Neural cell (in vitro differentiated cells): Measurements from ENCODE around the gene ATP5F1D. TPM values are rescaled to one million over a fixed set of nuclear protein-coding genes. Genes with fewer than 3 reads are reported as not detected.

Experiments used
- H2AFZ ChIP-seq: fragments of 200-600, 300-800 bp; sonication (generic), shearing (Covaris generic); 2 replicates; pipeline ENCODE4 v1.6.0; 2014; ENCODE audit warnings: low read depth, mild to moderate bottlenecking, antibody characterized with exemption, low read length, moderate library complexity
- H3F3A ChIP-seq: fragments of 200-600 bp; shearing (Covaris generic); 2 replicates; pipeline ENCODE4 v1.6.1; 2016; ENCODE audit warnings: mild to moderate bottlenecking, moderate library complexity, mixed read lengths, antibody characterized with exemption, low read length; ENCODE audit not compliant: insufficient read depth, poor library complexity, severe bottlenecking
- H3K27ac ChIP-seq: fragments of 200-600, 300-800 bp; sonication (generic), shearing (Covaris generic); 2 replicates; pipeline ENCODE4 v1.5.1; 2014; ENCODE audit warnings: mild to moderate bottlenecking, low read length, moderate library complexity
- H3K27me3 ChIP-seq: fragments of 300-800, 200-600 bp; sonication (generic), shearing (Covaris generic); 2 replicates; pipeline ENCODE4 v1.6.0; 2014; ENCODE audit warnings: mild to moderate bottlenecking, low read depth, low read length, moderate library complexity; ENCODE audit not compliant: insufficient read depth
- H3K36me3 ChIP-seq: fragments of 300-800, 200-600 bp; sonication (generic), shearing (Covaris generic); 2 replicates; pipeline ENCODE4 v1.5.1; 2014; ENCODE audit warnings: mild to moderate bottlenecking, antibody characterized with exemption, low read length, moderate library complexity; ENCODE audit not compliant: insufficient read depth
- H3K4me2 ChIP-seq: fragments of 300-800, 200-600 bp; sonication (generic), shearing (Covaris generic); 2 replicates; pipeline ENCODE4 v1.6.0; 2014; ENCODE audit warnings: mild to moderate bottlenecking, low read length
- H3K4me3 ChIP-seq: fragments of 300-800, 200-600 bp; sonication (generic), shearing (Covaris generic); 2 replicates; pipeline ENCODE4 v1.5.1; 2014; ENCODE audit warnings: mild to moderate bottlenecking, low read length, moderate library complexity
- H3K79me2 ChIP-seq: fragments of 200-600 bp; shearing (Covaris generic); replicated peaks from 2 replicates; pipeline ENCODE4 v1.6.0; 2014; ENCODE audit warnings: mild to moderate bottlenecking, low read length, moderate library complexity; ENCODE audit not compliant: insufficient read depth
- H3K9ac ChIP-seq: fragments of 300-800, 200-600 bp; sonication (generic), shearing (Covaris generic); 2 replicates; pipeline ENCODE4 v1.6.1; 2016; ENCODE audit warnings: mild to moderate bottlenecking, low read length, mixed read lengths
- H3K9me2 ChIP-seq: fragments of 200-600 bp; shearing (Covaris generic); 2 replicates; pipeline ENCODE4 v1.6.1; 2016; ENCODE audit warnings: mild to moderate bottlenecking, low read length, mixed read lengths; ENCODE audit not compliant: insufficient read depth
- H3K9me3 ChIP-seq: fragments of 200-600, 300-800 bp; sonication (generic), shearing (Covaris generic); 2 replicates; pipeline ENCODE4 v1.6.1; 2016; ENCODE audit warnings: mild to moderate bottlenecking, mixed run types, low read length, moderate library complexity, mixed read lengths
- H4K20me1 ChIP-seq: fragments of 200-600 bp; shearing (Covaris generic); 2 replicates; pipeline ENCODE4 v1.6.1; 2016; ENCODE audit warnings: mild to moderate bottlenecking, mixed run types; ENCODE audit not compliant: insufficient read depth
- EP300 ChIP-seq: fragments of 450-650 bp; conservative IDR thresholded peaks from 2 replicates; pipeline ENCODE4 v1.6.1; 2014; ENCODE audit warnings: antibody characterized with exemption, mild to moderate bottlenecking, moderate library complexity; ENCODE audit not compliant: poor library complexity, severe bottlenecking
- EZH2 ChIP-seq: fragments of 200-600, 300-800 bp; shearing (Covaris generic), sonication (generic); IDR thresholded peaks from 2 replicates; pipeline ENCODE4 v1.6.1; 2014; ENCODE audit warnings: antibody characterized with exemption, low read length, borderline replicate concordance, mild to moderate bottlenecking; ENCODE audit not compliant: insufficient read depth, poor library complexity, severe bottlenecking
- MXI1 ChIP-seq: fragments of 450-650 bp; conservative IDR thresholded peaks from 2 replicates; pipeline ENCODE4 v1.6.1; 2014; ENCODE audit warnings: antibody characterized with exemption, mild to moderate bottlenecking; ENCODE audit not compliant: poor library complexity, severe bottlenecking
- POLR2AphosphoS5 ChIP-seq: IDR thresholded peaks from 2 replicates; pipeline ENCODE4 v1.6.1; 2012
- RAD21 ChIP-seq: fragments of 450-650 bp; conservative IDR thresholded peaks from 2 replicates; pipeline ENCODE4 v1.6.1; 2014; ENCODE audit warnings: antibody characterized with exemption, mild to moderate bottlenecking, moderate library complexity
- REST ChIP-seq: IDR thresholded peaks from 2 replicates; pipeline ENCODE4 v1.6.1; 2012; ENCODE audit warnings: borderline replicate concordance
- SMC3 ChIP-seq: fragments of 450-650 bp; conservative IDR thresholded peaks from 2 replicates; pipeline ENCODE4 v1.6.1; 2014; ENCODE audit warnings: antibody characterized with exemption, mild to moderate bottlenecking, moderate library complexity; ENCODE audit not compliant: poor library complexity
- TAF1 ChIP-seq: IDR thresholded peaks from 2 replicates; pipeline ENCODE4 v1.6.1; 2012; ENCODE audit warnings: low read depth
- polyA plus RNA-seq: library from polyadenylated mRNA; depleted of rRNA; stranded (reverse); fragments of >200 nt; gene quantifications from 2 replicates; pipeline ENCODE4 v1.2.3, GENCODE V29; 2014
- TF ChIP-seq, protein P1 (sequence below): fragments of 450-650 bp; IDR thresholded peaks from 2 replicates; pipeline ENCODE4 v1.5.1; 2014; ENCODE audit warnings: antibody characterized with exemption, mild to moderate bottlenecking, moderate library complexity; ENCODE audit not compliant: poor library complexity, severe bottlenecking

Gene ATP5F1D
- polyA plus RNA-seq, 1 donor from 2014 or later: 47.8 TPM

- TF ChIP-seq SMC3: no peak
- no peak for TF ChIP-seq EP300
- no peak for TF ChIP-seq REST
- TF ChIP-seq RAD21: no peak
- TF ChIP-seq MXI1: no peak
- TF ChIP-seq, protein P1, sequence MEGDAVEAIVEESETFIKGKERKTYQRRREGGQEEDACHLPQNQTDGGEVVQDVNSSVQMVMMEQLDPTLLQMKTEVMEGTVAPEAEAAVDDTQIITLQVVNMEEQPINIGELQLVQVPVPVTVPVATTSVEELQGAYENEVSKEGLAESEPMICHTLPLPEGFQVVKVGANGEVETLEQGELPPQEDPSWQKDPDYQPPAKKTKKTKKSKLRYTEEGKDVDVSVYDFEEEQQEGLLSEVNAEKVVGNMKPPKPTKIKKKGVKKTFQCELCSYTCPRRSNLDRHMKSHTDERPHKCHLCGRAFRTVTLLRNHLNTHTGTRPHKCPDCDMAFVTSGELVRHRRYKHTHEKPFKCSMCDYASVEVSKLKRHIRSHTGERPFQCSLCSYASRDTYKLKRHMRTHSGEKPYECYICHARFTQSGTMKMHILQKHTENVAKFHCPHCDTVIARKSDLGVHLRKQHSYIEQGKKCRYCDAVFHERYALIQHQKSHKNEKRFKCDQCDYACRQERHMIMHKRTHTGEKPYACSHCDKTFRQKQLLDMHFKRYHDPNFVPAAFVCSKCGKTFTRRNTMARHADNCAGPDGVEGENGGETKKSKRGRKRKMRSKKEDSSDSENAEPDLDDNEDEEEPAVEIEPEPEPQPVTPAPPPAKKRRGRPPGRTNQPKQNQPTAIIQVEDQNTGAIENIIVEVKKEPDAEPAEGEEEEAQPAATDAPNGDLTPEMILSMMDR: no peak
- TF ChIP-seq POLR2AphosphoS5: no peak
- TF ChIP-seq EZH2: no peak
- TF ChIP-seq TAF1: no peak
- H2AFZ ChIP-seq: no peak overlapping the region
- no peaks in the 10 kb centered on the region for H3K27me3 ChIP-seq
- H3K9me2 ChIP-seq: no peaks in the 10 kb centered on the region
- H3K9me3 ChIP-seq: no peaks in the 10 kb centered on the region
- H3K79me2 ChIP-seq: peaks cover 9% of the 10 kb centered on the region
- H3K4me3 ChIP-seq: no peak overlapping the region
- no peaks in the 10 kb centered on the region for H3F3A ChIP-seq
- no peak overlapping the region for H3K9ac ChIP-seq
- H3K27ac ChIP-seq: no peak overlapping the region
- H3K4me2 ChIP-seq: no peak overlapping the region
- H4K20me1 ChIP-seq: no peaks in the 10 kb centered on the region
- H3K36me3 ChIP-seq: no peaks in the 10 kb centered on the region
Observed at GRCh38 chr19:1218751-1219567, 22.6 kb upstream of the ATP5F1D start.

GRCh38 chr19:1219786-1220476 lies 21.6 kb upstream of the ATP5F1D start:
- no peak overlapping the region for H2AFZ ChIP-seq
- H4K20me1 ChIP-seq: no peaks in the 10 kb centered on the region
- no peaks in the 10 kb centered on the region for H3K27me3 ChIP-seq
- H3K36me3 ChIP-seq: no peaks in the 10 kb centered on the region
- no peak overlapping the region for H3K4me2 ChIP-seq
- H3K4me3 ChIP-seq: no peak overlapping the region
- no peak overlapping the region for H3K27ac ChIP-seq
- peaks cover 7% of the 10 kb centered on the region for H3K79me2 ChIP-seq
- no peaks in the 10 kb centered on the region for H3K9me2 ChIP-seq
- TF ChIP-seq EP300 (no peak), TAF1 (no peak), REST (no peak), EZH2 (no peak)
- no peaks in the 10 kb centered on the region for H3K9me3 ChIP-seq
- H3K9ac ChIP-seq: no peak overlapping the region
- no peaks in the 10 kb centered on the region for H3F3A ChIP-seq
